Osteoblast (primary cell): ENCODE results near the gene SVOP. TPM values are rescaled to one million over a fixed set of nuclear protein-coding genes. Genes with fewer than 3 reads are reported as not detected.

Experiments used
- DNase-seq: peaks from one replicate; pipeline ENCODE4 v3.0.0; 2011; ENCODE audit warnings: low spot score, mixed read lengths; ENCODE audit not compliant: insufficient read length; ENCODE audit errors: missing footprints
- H2AFZ ChIP-seq: 2 replicates; pipeline ENCODE4 v1.6.0; 2011; ENCODE audit warnings: mild to moderate bottlenecking, low read length
- H3K27ac ChIP-seq: 2 replicates; pipeline ENCODE4 v1.5.1; 2011; ENCODE audit warnings: mild to moderate bottlenecking, low read depth, low read length, moderate library complexity
- H3K27me3 ChIP-seq: 2 replicates; pipeline ENCODE4 v1.6.0; 2012; ENCODE audit warnings: mild to moderate bottlenecking, control low read depth, inconsistent platforms, low read length, moderate library complexity; ENCODE audit not compliant: insufficient read depth
- H3K36me3 ChIP-seq: 2 replicates; pipeline ENCODE4 v1.5.1; 2011; ENCODE audit warnings: mild to moderate bottlenecking, low read length, control low read depth, moderate library complexity; ENCODE audit not compliant: insufficient read depth
- H3K4me1 ChIP-seq: 2 replicates; pipeline ENCODE4 v1.5.1; 2011; ENCODE audit warnings: mild to moderate bottlenecking, low read length, control low read depth, moderate library complexity; ENCODE audit not compliant: insufficient read depth
- H3K4me2 ChIP-seq: 2 replicates; pipeline ENCODE4 v1.6.0; 2011; ENCODE audit warnings: mild to moderate bottlenecking, low read length; ENCODE audit not compliant: insufficient read depth
- H3K4me3 ChIP-seq: fragments of 200-600 bp; sonication (generic); 3 replicates; pipeline ENCODE4 v1.5.1; 2012; ENCODE audit warnings: mild to moderate bottlenecking, low read length, inconsistent platforms; ENCODE audit not compliant: insufficient read depth
- H3K79me2 ChIP-seq: 2 replicates; pipeline ENCODE4 v1.6.0; 2012; ENCODE audit warnings: mild to moderate bottlenecking, low read length, control low read depth, inconsistent platforms; ENCODE audit not compliant: insufficient read depth
- H3K9me3 ChIP-seq: 2 replicates; pipeline ENCODE4 v1.5.1; 2011; ENCODE audit warnings: low read depth, low read length, control low read depth
- H4K20me1 ChIP-seq: 2 replicates; pipeline ENCODE4 v1.6.0; 2012; ENCODE audit warnings: mild to moderate bottlenecking, low read length, control low read depth; ENCODE audit not compliant: insufficient read depth
- total RNA-seq: library from RNA; depleted of rRNA; stranded (reverse); fragments of >200 nt; gene quantifications from 2 replicates; pipeline ENCODE4 v1.2.3, GENCODE V29; 2012
- TF ChIP-seq, protein P1 (sequence below): IDR thresholded peaks from 2 replicates; pipeline ENCODE4 v1.5.1; 2011; ENCODE audit warnings: mild to moderate bottlenecking, low read depth, low read length, moderate library complexity; ENCODE audit errors: extremely low read depth

SVOP gene
- total RNA-seq, 1 donor: not detected

DNA sequence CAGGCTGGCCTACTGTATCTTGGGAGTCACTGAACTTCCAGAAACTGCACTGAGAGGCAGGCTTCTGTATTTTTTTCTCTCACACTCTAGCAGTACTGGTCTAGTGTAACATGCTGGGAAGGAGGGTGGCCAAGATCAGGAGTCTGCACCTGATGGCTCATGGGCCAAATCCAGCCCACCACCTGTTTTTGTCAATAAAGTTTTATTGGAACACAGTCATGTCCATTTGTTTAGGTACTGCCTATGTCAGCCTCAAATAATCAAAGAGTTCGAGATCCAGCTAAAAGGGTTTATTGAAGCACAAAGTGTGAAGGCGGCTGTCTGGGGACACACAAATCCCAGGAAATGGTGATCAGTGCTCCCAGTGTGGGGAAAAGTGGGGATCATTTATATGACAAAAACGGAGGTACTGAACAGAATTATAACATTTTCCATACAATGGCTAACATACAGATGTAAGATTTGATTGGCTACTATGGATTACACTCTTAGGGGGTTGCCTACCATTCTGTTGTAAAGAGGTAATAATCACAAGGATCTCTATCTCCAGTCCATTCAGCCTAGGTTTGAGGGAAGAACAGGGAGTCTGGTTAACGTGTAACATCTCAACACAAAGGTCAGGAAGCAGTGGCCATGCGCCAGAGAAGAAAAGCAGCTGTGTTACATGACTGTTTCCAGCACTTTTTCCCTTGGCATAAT, 44.4 kb upstream of the SVOP start:
- H3K27ac ChIP-seq: no peak overlapping the region
- no peak for DNase-seq

DNA sequence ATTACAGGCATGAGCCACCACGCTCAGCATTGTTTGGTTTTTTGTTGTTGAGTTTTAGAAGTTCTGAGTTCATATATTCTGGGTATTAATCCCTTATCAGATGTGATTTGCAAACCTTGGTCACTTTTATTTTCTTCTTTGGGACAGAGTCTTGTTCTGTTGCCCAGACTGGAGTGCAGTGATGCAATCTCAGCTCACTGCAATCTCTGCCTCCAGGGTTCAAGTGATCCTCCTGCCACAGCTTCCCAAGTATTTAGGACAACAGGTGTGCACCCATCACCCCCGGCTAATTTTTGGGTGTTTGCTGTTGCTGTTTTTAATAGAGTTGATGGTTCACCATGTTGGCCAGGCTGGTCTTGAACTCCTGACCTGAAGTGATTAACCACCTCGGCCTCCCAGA, 43.3 kb upstream of the SVOP start:
- H3K27me3 ChIP-seq: no peaks in the 10 kb centered on the region
- H3K36me3 ChIP-seq: peaks cover 18% of the 10 kb centered on the region
- H3K9me3 ChIP-seq: no peaks in the 10 kb centered on the region
- no peak overlapping the region for H2AFZ ChIP-seq
- H3K4me3 ChIP-seq: no peak overlapping the region
- DNase-seq: no peak
- no peaks in the 10 kb centered on the region for H3K79me2 ChIP-seq
- no peaks in the 10 kb centered on the region for H3K4me1 ChIP-seq
- no peak overlapping the region for H3K4me2 ChIP-seq
- no peaks in the 10 kb centered on the region for H4K20me1 ChIP-seq
- no peak overlapping the region for H3K27ac ChIP-seq
- TF ChIP-seq, protein P1, sequence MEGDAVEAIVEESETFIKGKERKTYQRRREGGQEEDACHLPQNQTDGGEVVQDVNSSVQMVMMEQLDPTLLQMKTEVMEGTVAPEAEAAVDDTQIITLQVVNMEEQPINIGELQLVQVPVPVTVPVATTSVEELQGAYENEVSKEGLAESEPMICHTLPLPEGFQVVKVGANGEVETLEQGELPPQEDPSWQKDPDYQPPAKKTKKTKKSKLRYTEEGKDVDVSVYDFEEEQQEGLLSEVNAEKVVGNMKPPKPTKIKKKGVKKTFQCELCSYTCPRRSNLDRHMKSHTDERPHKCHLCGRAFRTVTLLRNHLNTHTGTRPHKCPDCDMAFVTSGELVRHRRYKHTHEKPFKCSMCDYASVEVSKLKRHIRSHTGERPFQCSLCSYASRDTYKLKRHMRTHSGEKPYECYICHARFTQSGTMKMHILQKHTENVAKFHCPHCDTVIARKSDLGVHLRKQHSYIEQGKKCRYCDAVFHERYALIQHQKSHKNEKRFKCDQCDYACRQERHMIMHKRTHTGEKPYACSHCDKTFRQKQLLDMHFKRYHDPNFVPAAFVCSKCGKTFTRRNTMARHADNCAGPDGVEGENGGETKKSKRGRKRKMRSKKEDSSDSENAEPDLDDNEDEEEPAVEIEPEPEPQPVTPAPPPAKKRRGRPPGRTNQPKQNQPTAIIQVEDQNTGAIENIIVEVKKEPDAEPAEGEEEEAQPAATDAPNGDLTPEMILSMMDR: no peak

More for the DNA sequence above, 44.4 kb upstream of the SVOP start:
- Histone ChIP-seq H3K4me2 (no peak overlapping the region), H4K20me1 (no peaks in the 10 kb centered on the region), H3K79me2 (no peaks in the 10 kb centered on the region), H3K4me1 (no peaks in the 10 kb centered on the region), H3K27me3 (no peaks in the 10 kb centered on the region), H3K4me3 (no peak overlapping the region), H3K36me3 (peaks cover 22% of the 10 kb centered on the region), H2AFZ (no peak overlapping the region), H3K9me3 (no peaks in the 10 kb centered on the region)
- TF ChIP-seq, protein P1: no peak

DNA sequence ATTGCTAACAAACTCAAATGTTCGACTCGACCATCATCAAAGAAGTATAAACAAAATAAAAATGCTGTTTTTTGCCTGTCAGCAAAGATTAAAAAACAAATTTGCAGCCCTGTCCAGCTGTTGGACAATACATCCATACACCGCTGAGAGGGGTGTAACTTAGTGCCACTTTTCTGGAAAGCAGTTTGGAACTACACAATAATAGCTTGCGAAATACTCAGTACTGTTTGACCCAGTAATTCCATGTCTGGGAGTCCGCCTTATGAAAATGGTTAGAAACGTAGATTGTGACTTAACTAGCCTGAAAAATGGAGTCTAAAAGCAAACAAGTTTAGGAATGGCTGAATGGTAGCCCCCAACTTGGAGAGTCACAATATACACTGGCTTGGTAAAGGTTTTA, 37.9 kb upstream of the SVOP start:
- H3K36me3 ChIP-seq: peaks cover 9% of the 10 kb centered on the region
- no peaks in the 10 kb centered on the region for H3K9me3 ChIP-seq
- no peak overlapping the region for H2AFZ ChIP-seq
- H3K4me2 ChIP-seq: no peak overlapping the region
- peaks cover under 1% of the 10 kb centered on the region for H3K4me1 ChIP-seq
- H4K20me1 ChIP-seq: no peaks in the 10 kb centered on the region
- no peaks in the 10 kb centered on the region for H3K27me3 ChIP-seq
- no peak for DNase-seq
- H3K79me2 ChIP-seq: peaks cover 6% of the 10 kb centered on the region
- no peak overlapping the region for H3K27ac ChIP-seq
- no peak overlapping the region for H3K4me3 ChIP-seq
- TF ChIP-seq, protein P1: no peak

DNA sequence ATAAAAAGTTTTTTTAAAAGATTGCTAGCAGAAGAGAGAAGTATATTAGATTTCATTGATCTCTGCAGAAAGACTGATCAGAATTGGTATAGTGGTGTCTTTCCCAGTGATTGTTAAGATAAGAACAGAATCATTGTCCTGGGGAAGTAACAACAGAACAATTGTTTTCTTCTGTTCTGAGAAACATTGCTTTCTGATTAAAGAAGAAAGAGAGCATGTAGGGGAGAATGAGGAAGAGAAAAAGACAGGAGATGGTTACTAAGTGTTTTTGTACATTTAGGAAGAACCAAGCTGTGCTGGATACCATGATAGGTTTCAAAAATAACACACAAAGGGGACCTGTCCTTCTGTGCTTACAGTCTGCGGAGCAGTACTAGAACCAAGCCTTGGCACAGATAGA, 36.5 kb upstream of the SVOP start:
- Histone ChIP-seq H4K20me1 (no peaks in the 10 kb centered on the region), H3K79me2 (peaks cover 19% of the 10 kb centered on the region), H3K27ac (no peak overlapping the region), H3K27me3 (no peaks in the 10 kb centered on the region), H3K9me3 (no peaks in the 10 kb centered on the region), H3K4me2 (no peak overlapping the region), H3K4me3 (no peak overlapping the region), H3K4me1 (peaks cover 7% of the 10 kb centered on the region), H2AFZ (no peak overlapping the region), H3K36me3 (peaks cover 9% of the 10 kb centered on the region)
- TF ChIP-seq, protein P1: no peak
- DNase-seq: no peak
